GM12872 (cell line): ENCODE measurements around the gene FAM3D.

Source experiments
- TF ChIP-seq, protein P1 (sequence below): IDR thresholded peaks from 3 replicates; pipeline ENCODE4 v1.5.1; 2011; ENCODE audit warnings: low read depth, mild to moderate bottlenecking, low read length, moderate library complexity; ENCODE audit not compliant: insufficient read depth

FAM3D gene

DNA sequence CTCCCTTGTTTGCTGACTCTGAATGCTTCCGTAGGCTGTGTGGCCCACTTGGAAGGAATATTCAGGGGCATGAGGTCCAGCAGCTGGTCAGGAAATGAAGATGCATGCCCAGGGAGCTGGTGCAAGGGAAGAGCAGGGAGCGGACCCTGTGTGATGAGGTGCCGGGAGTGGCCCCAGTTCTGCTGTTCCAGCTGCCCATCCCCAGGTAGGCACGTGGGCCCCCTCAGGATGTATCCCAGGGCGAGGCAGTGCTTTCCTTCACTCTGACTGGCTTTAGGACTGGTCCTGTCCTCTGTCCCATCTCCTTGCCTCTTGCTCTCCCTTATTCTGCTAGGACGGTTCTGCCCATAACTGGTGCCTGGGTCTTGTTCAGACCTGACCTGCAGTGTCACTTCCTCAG lies 1.1 kb upstream of the FAM3D start:
- TF ChIP-seq, protein P1, sequence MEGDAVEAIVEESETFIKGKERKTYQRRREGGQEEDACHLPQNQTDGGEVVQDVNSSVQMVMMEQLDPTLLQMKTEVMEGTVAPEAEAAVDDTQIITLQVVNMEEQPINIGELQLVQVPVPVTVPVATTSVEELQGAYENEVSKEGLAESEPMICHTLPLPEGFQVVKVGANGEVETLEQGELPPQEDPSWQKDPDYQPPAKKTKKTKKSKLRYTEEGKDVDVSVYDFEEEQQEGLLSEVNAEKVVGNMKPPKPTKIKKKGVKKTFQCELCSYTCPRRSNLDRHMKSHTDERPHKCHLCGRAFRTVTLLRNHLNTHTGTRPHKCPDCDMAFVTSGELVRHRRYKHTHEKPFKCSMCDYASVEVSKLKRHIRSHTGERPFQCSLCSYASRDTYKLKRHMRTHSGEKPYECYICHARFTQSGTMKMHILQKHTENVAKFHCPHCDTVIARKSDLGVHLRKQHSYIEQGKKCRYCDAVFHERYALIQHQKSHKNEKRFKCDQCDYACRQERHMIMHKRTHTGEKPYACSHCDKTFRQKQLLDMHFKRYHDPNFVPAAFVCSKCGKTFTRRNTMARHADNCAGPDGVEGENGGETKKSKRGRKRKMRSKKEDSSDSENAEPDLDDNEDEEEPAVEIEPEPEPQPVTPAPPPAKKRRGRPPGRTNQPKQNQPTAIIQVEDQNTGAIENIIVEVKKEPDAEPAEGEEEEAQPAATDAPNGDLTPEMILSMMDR: no peak

DNA sequence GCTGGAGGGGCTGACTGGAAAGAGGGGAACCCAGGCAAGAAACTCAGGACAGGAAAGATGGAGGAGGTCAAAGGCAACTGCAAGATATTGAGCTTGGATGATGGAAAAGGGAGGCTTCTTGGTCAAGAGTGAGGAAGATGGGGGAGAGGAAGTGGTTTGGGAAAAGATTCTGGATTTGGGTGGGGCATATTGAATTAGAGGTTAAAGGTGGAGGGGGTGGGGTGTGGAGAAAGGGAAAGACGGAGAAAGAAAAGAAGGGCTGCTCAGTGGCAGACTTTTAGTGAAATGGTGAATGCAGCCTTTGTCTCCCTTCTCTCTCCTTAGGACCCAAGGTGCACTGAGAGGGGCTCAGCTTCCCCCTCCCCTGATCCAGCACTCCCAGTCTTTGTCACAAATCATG lies 655 bp upstream of the FAM3D start:
- TF ChIP-seq, protein P1: no peak

DNA sequence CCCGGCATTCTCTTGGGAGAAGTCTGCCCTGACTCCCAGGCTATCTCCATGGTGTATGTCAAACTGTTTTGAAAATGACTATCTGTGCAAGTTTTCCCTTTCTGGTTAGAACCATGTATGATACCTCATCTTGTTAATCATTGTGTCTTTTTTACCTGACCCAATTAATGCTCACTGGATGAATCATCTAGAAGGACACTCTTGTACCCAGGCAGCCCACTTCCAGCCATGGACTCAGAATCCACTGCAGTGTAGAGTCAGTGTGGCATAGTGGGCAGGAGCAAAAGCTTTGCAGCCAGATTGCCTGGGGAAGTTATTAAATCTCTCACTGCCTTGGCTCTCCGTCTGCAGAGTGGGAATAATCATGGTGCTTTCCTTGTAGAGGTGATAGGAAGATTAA lies 1.2 kb downstream of the FAM3D start:
- TF ChIP-seq, protein P1: no peak

DNA sequence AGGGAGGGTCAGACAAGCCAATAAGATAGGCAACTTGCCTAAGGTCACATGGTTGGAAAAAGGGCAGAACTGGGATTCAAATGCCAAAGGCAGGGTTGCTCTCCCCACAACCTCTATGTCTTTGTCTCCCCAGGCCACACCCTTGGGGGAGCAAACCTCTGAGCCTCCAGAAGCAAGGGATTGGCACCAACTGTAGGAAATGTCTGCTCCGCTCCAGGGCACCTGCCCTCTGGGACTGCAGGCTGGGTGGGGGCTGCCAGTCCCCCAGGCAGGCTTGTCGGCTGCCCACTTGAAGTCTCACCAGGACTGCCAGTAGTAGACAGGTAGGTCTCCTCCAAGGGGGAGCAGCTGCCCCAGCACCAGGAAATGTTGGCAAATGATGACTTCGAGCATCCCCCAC lies 2.0 kb downstream of the FAM3D start:
- TF ChIP-seq, protein P1: no peak

DNA sequence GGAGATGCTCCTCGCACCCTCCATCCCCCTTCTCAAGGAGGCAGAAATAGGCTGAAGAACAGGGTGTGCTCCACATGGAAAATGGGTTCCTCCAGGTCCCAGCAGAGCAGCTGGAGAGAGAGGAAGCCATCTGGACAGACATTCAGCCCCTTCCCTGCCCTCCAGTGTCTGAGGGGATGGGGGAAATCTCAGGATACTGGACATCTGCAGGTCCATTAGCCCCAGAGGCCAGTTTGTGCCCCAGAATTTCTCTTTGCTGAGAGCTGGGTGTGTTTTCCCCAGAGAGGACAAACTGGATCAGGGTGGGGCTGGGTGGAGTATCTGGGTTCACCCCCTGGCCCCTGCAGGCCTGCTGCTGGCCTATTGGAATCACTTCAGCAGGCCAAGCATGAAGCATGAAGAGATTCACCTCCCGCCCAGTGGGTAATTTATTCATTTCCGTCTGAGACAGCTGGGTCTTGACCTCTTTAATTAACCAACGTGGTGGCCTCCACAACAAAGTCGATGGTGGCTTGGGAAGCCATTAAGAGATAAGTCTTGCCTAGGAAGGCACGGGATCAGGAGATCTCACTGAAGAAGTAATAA lies 4.6 kb downstream of the FAM3D start:
- TF ChIP-seq, protein P1: no peak

DNA sequence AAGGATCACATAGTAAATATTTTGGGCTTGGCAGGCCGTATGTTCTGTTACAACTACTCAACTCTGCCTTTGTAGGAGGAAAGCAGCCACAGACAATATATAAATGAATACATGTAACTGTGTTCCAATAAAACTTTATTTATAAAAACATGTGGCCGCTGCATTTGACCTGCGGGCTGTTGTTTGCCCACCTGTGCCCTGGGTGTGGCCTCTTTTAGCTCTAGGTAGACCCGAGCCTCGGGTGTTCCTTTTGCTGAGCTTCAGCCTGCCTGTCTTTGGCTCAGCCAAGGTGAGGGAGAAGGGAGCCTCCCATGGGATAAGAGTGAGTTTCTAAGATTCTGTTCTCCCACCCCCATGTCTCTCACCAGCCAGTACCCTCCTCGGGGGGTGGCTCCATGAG lies 5.6 kb downstream of the FAM3D start:
- TF ChIP-seq, protein P1: no peak

DNA sequence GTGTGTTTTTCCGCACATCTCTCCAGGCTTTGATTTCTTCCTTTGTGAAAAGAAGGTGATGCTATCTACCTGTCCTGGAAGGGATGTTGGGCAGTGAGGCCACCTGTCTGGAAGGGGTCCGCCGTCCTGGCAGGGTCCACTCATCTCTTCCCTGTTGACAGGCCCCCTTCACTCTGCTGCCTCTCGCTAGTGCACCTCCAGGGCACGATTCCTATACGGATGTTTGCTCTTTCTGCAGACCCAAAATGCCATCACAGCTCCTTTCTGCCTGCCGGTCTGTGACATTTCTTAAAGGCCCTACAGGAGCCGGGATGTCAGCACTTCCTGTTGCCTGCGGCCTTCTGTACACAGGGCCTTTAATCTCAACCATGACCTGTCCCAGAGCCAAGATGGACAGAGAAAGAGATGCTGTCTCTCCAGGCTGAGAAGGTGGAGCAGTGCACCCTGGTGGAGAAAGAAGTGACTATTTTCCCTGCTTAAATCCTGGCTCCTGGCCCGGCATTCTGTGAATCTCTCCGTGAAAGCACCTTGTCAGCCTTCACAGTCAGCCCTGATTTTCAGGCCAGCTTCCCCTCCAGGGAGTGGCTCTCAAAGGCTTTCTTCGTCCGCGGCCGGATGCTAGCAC lies 7.4 kb downstream of the FAM3D start:
- TF ChIP-seq, protein P1: 0 out of 3 replicates have a peak, but pooled peaks have one; percentile 16
